ENCODE data around the gene USP43.

DNA sequence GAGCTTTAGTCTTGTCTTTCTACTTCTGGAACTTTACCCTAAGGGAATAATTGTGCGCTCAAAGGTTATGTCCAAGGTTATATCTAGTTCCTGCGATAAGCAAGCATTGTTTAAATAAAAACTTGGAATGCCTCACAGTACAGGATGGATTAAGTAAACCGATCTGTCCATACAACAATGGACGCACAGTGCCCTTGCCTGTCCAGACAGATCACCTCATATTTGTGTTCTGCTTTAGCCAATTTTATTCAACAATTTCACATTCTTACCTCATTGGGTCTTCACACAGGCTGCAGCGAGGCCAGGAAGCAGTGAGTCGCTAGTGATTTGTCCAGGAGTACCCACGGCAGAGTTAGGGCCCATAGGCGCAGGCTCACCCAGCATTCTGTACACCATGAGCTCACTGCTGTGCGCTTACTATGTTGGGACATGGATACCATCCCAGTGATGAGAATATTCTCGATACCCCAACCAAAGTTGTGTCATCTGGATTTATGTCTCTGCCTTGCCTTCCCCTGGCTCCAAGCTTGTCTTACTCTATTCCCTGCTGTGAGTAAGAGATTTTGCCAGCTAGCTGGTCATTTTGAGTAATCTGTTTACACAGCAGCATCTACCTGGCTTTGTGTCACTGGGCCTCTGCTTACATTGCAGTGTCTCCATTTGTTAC is 39.8 kb downstream of the USP43 start:
- TF ChIP-seq, protein P1, sequence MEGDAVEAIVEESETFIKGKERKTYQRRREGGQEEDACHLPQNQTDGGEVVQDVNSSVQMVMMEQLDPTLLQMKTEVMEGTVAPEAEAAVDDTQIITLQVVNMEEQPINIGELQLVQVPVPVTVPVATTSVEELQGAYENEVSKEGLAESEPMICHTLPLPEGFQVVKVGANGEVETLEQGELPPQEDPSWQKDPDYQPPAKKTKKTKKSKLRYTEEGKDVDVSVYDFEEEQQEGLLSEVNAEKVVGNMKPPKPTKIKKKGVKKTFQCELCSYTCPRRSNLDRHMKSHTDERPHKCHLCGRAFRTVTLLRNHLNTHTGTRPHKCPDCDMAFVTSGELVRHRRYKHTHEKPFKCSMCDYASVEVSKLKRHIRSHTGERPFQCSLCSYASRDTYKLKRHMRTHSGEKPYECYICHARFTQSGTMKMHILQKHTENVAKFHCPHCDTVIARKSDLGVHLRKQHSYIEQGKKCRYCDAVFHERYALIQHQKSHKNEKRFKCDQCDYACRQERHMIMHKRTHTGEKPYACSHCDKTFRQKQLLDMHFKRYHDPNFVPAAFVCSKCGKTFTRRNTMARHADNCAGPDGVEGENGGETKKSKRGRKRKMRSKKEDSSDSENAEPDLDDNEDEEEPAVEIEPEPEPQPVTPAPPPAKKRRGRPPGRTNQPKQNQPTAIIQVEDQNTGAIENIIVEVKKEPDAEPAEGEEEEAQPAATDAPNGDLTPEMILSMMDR (IDR thresholded peaks at IDR 0.05) = no peak
- TF ChIP-seq ZFX (IDR thresholded peaks at IDR 0.05; ENCODE audit: borderline replicate concordance) = no peak

All from 22Rv1 (cell line).